HG03521 (cell line): ENCODE measurements around the gene SHCBP1.
"Not testable (repeated sequence)": the region's sequence is repeated elsewhere in the genome, so short reads cannot be mapped to it uniquely, and the experiment has no call there.

ENCODE experiments used
- ATAC-seq: cut with Tn5 transposase; IDR thresholded peaks from one replicate; pipeline ENCODE4 v1.9.1; 2021; ENCODE audit warnings: mild to moderate bottlenecking, moderate library complexity; ENCODE audit not compliant: unreplicated experiment

The SHCBP1 gene

DNA sequence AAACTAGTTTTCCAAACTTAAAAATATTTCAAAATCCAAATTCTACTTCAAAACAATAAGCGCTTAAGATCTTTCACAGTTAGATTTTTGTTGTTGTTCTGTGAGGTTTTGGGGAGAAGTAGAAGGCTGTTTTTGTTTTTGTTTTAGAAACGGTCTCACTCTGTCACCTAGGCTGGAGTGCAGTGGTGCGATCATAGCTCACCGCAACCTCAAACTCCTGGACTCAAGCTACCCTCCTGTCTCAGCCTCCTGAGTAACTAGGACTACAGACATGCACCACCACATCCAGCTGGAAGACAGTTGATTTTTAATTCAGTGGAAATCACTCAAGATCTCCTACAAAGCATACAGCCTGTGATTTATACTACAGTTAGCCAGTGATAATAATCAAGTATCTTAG lies 2.7 kb downstream of the SHCBP1 start:
- peak; percentile 29 for ATAC-seq

DNA sequence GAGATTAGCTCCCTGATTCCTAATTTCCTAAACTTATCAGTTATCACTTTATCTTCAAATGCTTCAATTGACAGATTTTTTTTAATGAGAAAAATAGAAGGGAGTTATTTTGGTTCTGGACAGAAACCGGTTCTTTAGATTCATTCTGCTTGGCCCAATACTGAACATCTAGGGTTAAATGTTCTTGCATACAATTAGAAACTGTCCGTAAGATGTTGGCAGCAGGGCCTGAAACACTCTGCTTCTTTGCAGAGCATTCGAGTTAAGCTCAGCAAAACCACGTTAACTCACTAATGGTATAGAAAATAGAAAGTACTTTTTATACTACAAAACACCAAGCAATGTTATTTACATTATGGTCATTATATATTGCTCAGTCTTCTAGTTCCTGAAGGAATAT lies 7.2 kb downstream of the SHCBP1 start:
- ATAC-seq: no peak

DNA sequence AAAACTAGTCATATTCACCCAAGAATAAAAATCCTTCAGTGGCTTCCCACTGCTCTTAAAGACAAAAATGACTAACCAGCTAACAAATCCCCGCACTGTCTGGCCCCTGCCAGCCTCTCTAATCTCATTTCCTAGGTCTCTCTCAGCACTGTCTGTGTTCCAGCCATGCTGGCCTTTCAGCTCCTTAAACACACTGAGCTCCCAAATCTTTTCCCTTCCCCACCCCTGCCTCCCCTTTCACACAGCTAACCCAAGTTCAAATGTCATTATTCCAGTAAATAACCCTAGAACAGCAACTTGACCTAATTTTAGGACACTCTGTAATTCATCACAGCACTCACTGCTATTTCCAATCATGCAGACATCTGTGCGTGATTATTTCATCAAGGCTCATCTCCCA lies 7.8 kb downstream of the SHCBP1 start:
- ATAC-seq: no peak

DNA sequence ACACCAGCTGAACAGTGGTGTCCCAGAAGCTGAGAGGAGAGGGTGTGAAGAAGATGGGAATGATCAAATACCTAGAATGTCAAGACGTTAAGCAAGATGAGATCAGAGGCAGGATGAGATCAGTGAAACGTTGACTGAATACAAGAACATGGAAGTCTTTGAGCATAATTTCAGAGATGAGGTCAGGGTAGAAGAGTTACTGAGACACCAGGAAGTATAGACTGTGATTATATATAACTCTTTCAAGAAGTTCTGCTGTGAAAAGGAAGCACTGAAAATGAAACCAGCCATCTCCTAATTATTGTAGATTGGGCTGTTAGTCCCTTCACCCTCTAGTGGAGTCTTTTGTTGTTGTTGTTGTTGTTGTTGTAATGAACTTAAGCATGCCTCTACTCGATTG lies 9.1 kb downstream of the SHCBP1 start:
- ATAC-seq: peak; percentile 51

DNA sequence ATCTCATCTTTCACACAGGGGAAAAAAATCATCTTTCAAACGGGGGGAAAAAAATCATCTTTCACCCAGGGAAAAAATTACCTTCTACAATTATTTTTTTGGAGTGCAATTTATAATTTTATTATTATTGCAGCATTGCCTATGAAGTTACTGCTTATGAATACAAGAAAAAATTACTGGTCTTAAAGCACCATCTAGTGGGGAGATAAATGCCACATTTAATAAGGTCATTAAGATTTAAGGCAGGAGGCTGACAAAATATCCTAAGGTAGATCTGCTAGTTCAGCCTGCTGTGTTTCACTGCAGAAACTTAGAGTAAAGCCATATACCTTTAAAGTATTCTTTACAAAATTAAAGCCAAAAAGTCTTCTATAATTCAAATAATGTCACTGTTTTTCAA lies 13.7 kb downstream of the SHCBP1 start:
- ATAC-seq: no peak

DNA sequence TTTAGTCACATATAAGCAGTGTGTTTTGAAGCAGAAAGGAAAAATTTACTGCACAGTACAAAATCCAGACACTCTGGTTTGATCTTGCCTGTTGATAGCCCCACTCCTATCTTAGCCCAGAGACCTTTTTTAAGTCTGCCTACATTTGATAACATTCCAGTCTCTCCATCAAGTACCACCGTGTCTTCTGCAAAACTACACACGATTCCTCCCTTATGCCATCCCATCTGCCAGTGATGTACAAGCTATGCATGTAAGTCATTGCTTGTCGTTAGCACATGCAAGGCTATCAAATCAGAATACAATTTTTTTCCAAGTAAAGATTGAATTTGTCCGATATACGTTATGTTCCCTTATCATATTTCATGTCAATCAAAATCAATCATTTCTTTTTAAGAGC lies 14.9 kb downstream of the SHCBP1 start:
- no peak for ATAC-seq

DNA sequence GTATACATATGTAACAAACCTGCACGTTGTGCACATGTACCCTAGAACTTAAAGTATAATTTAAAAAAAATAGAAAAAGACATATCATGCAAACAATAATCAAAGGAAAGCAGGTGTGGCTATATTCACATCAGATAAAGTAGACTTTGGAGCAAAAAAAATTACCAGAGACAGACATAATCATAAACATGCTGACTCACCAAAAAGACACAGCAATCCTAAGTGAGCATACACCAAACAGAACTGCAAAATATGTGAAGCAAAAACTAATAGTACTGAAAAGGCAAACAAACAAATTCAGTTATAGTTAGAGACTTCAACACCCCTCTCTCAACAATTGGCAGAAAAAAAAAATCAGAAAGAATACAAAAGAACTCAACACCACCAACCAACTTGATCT lies 29.9 kb downstream of the SHCBP1 start:
- ATAC-seq: no peak

DNA sequence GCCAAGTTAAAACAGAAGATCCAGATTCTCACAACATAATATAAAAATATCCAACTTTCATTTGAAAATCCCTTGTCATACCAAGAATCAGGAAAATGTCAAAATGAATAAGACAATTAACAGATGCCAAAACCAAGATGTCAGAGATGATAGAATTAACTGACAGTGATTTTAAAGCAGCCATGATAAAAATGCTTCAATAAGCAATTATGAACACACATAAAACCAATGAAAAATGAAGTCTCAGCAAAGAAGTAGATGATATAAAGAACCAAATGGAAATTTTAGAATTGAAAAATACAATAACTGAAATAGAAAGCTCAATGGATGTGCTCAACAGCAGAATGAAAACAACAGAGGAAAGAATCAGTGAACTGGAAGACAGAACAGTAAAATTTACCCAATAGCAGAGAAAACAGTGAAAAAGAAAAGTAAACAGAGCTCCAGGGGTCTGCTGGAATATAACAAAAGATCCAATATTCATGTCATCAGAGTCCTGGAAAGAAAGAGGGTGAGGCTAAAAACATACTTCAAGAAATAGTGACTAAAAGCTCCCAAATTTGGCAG lies 35.1 kb downstream of the SHCBP1 start:
- no peak for ATAC-seq

DNA sequence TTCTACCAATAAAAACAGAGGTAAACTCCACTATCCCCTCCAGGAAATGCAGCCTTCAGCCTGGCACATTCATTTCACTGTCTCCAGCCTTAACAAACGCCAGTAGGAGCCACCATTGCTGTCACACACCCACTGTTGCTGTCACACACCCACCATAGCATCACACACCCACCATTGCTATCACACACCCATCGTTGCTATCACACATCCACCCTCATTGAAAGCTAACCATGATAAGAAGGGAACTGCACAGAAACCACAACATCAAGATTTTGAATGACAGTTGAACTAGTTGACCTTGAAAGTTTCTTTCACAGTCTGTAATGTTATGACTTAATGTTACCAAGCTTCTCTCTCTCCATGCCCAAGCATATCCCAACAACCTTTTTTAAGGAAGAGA lies 38.1 kb downstream of the SHCBP1 start:
- no peak for ATAC-seq

DNA sequence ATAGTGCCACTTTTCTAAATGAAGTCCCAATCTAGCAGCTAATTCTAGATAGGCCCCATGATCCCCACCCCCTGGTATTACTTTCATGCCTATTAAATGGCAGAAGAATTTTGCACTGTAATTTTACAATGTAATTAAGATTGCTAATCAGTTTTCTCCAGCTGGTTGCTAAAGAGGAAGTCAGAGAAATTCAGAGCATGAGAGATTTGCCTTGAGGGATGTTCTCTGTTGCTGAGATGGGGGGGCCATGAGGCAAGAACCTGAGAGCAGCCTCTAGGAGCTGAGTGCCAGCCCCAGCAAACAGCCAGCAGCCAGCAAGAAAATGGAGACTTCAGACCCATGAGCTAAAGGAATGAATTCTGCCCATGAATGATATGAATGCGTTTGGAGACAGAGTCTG lies 38.9 kb downstream of the SHCBP1 start:
- ATAC-seq: no peak

DNA sequence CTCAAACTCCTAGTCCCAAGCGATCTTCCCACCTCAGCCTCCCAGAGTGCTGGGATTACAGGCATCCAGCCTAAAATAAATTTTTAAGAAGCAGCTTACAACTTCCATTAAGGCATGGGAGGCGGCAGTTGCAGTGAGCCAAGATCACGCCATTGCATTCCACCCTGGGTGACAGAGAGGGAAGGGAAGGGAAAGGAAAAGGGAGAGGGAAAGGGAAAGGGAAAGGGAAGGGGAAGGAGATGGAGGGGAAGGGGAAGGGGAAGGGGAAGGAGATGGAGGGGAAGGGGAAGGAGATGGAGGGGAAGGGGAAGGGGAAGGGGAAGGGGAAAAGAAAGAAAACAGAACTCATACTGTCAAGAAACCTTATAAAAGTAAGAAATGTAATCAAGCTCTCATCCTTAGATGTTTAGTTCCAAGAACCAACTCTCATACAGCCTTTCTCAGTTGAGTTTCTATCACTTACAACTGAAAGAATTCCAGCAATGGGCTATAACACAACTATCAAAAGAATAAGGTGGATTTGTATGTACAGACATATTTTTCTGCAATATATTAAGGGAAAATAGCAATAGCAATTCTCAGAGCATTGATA lies 43.1 kb downstream of the SHCBP1 start:
- no peak for ATAC-seq

DNA sequence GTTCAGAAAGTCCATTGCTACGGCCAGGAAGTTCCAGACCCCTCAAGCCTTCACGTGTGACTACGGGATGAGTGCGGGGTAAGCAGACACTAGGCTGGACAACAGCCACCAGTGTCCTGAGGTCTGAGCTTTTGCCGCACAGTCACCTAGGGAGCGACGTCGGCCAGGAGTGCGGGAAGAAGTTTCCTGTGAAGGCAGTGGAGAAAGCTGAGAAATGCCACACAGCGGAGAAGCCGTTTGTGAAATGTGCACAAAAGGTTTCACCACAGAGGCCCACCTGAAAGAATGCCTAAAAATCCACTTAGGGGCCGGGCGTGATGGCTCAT lies 47.4 kb downstream of the SHCBP1 start:
- no peak for ATAC-seq

DNA sequence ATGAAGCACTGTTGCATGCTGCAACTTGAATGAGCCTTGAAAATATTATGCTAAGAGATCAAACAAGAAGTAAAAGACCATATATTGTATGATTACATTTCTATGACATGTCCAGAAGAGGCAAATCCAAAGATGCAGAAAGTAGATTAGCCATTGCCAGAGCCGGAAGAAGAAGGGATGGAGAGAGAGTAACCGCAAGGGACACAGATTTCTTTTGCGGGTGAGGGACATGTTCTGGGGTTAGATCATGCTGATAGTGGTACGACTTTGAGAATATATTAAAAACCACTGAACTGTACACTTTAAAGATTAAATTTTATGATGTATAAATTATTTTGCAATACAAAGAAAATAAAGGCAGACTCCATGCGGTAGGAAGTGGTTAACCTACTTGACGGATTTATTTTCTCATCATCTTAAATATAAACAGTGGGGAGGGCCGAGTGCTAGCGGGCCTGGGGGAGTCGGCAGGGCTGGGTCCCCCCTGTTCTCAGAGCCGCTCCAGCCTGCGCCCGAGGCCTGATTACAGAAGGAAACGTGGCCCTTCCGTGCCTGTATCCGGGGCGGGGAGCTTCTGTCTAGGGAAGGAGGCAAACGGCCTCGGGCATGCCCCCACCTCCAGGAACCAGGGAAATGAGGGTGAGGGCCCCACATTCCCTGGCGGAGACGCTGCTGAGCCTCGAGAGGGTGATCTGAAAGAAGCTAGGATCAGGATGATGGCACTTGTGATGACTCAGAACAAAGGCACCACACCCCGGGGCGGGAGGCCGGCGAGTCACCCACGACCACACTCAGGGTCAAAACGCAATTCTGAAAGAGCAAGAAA lies 48.0 kb downstream of the SHCBP1 start:
- no peak for ATAC-seq

DNA sequence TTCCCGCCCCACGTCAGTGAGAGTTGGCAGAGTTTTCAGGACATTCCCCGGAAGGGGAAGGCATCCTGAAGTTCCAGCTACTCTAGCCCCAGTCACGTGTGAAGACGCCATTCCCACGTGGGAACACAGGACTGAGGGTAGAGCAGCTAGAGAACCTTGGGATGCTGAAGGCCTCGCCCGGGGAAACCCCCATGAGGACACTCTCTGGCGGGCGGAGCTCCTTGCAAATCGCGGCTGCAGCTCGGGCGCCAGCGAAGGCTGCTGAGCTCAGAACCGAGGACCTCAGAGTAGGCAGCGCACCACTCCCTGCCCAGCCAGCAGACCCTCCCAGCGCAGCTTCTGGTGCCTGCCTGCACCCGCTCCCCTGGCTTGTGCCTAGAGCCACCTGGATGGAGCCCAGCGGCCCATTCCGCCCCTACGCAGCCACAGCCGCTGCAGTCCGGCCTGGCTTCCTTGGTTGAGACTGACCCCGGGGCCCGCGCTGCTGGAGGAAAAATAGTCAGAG lies 51.9 kb downstream of the SHCBP1 start:
- ATAC-seq: no peak

DNA sequence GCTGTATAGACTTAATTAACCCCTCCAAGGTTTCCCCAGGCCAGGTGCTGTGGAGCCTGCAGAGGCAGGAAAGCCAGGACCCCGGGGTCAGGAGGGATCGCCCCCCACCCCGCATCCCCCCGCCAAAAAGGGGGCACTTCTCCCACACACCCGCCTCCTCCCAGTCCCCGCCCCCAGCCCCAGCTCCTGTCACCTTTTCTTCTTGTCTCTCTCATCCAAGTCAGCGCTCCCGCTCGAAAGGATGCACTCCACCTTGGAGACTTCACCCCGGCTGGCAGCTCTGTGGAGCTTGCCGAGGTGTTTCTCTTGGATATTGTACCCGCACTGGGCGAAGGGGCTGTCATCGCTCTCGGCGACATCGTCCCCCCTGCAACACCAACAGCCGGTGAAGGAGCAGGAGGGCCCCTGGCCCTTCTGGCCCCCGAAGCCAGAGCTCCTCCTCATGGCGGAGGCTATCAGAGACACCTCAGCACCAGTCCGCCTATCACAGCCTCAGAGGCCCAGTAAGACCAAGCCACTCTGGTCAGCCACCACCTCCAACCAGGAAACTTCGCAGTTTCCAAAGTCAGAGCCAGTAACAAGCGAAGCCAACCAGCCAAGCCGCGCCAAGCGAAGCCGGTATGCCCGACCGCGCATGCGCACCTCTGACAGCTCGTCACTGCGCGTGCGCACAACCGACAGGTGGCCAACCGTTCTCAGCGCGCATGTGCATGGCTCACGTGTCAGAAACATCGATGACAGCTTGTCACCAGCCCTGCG lies 52.5 kb downstream of the SHCBP1 start:
- no peak for ATAC-seq

DNA sequence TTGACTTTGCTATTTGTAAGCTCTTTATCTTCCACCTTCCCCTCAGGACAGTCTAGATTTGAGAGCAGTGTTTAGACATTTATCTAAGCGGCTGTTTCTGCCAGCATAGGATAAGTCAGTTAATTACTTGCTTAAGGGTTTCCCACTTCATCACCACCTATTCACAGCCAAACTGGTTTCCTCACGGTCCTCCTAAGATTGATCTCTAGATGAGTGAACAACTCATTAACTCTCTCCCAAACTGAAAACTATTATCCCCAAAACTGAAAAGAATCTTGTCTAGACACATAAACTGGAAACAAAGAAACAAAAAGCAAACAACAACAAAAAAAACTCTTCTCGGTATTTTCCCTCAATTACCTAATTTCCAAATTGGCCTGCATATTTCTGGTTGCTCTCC lies 58.2 kb downstream of the SHCBP1 start:
- ATAC-seq: no peak

DNA sequence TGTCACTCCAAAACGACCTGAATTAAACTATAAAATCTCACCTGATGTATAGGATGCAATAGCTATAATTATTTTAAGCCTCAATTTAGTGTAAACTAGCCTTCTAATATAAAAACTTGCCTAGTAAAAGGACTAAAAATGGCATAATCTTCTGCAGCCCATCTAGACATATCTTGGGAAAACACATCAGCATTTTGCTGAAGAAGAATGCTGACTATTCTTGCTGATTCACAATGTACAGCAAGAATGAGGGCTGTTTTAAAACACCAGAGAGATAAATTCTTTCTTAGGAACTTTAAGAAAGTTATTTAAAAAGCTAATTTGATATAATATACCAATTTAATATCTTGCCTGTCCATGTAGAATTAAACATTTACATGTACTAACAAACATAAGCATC lies 63.2 kb downstream of the SHCBP1 start:
- no peak for ATAC-seq

DNA sequence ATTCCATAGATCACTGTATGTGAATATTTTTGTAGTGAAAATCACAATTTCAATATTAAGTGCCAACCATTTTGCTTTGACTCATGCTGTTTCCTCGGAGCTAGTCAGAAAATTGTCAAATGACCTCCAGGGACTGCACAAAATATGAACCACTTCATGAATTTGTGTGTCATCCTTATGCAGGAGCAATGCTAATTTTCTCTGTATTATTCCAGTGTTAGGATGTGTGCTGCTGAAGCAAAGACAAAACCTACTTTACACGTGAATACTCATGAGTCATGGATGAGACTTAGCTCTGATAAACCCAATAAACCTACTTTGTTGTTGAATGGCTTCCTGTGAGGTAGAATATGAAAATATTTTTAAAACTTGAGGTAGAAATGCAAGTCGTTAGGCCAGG lies 65.2 kb downstream of the SHCBP1 start:
- ATAC-seq: no peak

DNA sequence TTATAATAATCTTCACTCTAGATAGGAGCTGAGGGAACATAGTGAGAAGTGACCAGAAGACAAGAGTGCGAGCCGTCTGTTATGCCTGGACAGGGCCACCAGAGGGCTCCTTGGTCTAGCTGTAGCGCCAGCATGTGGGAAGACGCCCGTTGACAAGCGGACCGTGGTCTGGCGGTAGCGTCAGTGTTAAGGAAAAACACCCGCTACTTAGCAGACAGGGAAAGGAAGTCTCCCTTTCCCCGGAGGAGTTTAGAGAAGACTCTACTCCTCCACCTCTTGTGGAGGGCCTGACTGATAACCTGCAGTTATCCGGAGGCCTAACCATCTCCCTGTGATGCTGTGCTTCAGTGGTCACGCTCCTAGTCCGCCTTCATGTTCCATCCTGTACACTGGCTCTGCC lies 66.7 kb downstream of the SHCBP1 start:
- ATAC-seq: not testable (repeated sequence)

DNA sequence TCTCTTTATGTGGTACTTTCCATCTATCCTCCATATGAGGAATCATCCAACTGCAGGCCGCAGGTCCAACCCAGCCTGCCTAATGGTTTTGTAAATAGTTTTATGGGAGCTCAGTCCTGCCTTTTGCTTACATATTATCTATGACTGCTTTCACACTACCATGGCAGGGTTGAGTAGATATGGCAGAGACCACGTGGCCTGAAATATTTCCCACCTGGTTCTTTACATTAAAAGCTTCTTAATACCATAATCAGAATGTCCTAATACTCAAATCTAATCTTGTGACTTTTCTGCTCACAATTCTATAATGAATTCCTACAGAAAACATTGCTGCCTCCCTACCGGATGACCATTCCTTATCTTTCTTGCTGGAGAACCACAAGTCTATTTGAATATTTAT lies 71.7 kb downstream of the SHCBP1 start:
- no peak for ATAC-seq
